GM19238 (cell line): ENCODE results near the gene C4orf50.
"Not testable (repeated sequence)": the region's sequence is repeated elsewhere in the genome, so short reads cannot be mapped to it uniquely, and the experiment has no call there.

ENCODE experiments used
- DNase-seq: peaks from one replicate; pipeline ENCODE4 v3.0.0; 2011; ENCODE audit warnings: low spot score; ENCODE audit not compliant: insufficient read length

The C4orf50 gene

GRCh38 chr4:6017030-6017429 lies 1.2 kb downstream of the C4orf50 start:
- DNase-seq, result no peak

- no peak for DNase-seq
Observed at GRCh38 chr4:6013564-6013963, 4.7 kb downstream of the C4orf50 start.

GRCh38 chr4:6012200-6012599 lies 6.0 kb downstream of the C4orf50 start:
- no peak for DNase-seq

- DNase-seq, result no peak
Observed at GRCh38 chr4:6011686-6012085, 6.5 kb downstream of the C4orf50 start.

- DNase-seq, result no peak
Observed at GRCh38 chr4:6011271-6011671, 7.0 kb downstream of the C4orf50 start.

GRCh38 chr4:6010789-6011188 lies 7.4 kb downstream of the C4orf50 start:
- DNase-seq, result no peak

- DNase-seq, result no peak
Observed at GRCh38 chr4:6009452-6009851, 8.8 kb downstream of the C4orf50 start.

- DNase-seq, result no peak
Observed at GRCh38 chr4:6008766-6009385, 9.4 kb downstream of the C4orf50 start.

GRCh38 chr4:6008092-6008551 lies 10.1 kb downstream of the C4orf50 start:
- no peak for DNase-seq

GRCh38 chr4:6005175-6005574 lies 13.1 kb downstream of the C4orf50 start:
- DNase-seq, result no peak

- DNase-seq, result not testable (repeated sequence)
Observed at GRCh38 chr4:6003485-6003884, 14.7 kb downstream of the C4orf50 start.

GRCh38 chr4:6002926-6003325 lies 15.3 kb downstream of the C4orf50 start:
- no peak for DNase-seq

GRCh38 chr4:6002492-6002833 lies 15.8 kb downstream of the C4orf50 start:
- DNase-seq, result no peak

GRCh38 chr4:6001680-6002491 lies 16.3 kb downstream of the C4orf50 start:
- DNase-seq, result no peak

GRCh38 chr4:5999830-6000365 lies 18.3 kb downstream of the C4orf50 start:
- DNase-seq, result no peak

- DNase-seq, result no peak
Observed at GRCh38 chr4:5999356-5999755, 18.9 kb downstream of the C4orf50 start.

- peak; percentile 71 for DNase-seq
Observed at GRCh38 chr4:5998333-5998936, 19.8 kb downstream of the C4orf50 start.

GRCh38 chr4:5996641-5997040 lies 21.6 kb downstream of the C4orf50 start:
- DNase-seq, result no peak

- no peak for DNase-seq
Observed at GRCh38 chr4:5995901-5996623, 22.2 kb downstream of the C4orf50 start.

- DNase-seq, result no peak
Observed at GRCh38 chr4:5993876-5994811, 24.1 kb downstream of the C4orf50 start.
